Measurements from ENCODE around the gene IFNB1. TPM values are rescaled to one million over a fixed set of nuclear protein-coding genes. Genes with fewer than 3 reads are reported as not detected.

Gene IFNB1
- total RNA-seq = not detected
- polyA plus RNA-seq = not detected
- long read RNA-seq, donor 1 = 0 reads
- long read RNA-seq, donor 2 = 0 reads
- long read RNA-seq, donor 3 = 0 reads
- long read RNA-seq, donor 4 = 0 reads

- DNase-seq (no peak), ATAC-seq (no peak)
- intact Hi-C loops (cut with DNase I) = no loop called here
- Histone ChIP-seq H3K9me3 (ENCODE audit: control insufficient read depth, low read length) (no peaks in the 10 kb centered on the region), H3K27ac (ENCODE audit: low read length) (no peak within 1 kb of the TSS), H3K4me3 (ENCODE audit: low read length) (no peak within 1 kb of the TSS), H3K27me3 (ENCODE audit: control insufficient read depth, insufficient read depth) (no peaks in the 10 kb centered on the region), H3K4me1 (ENCODE audit: control insufficient read depth, insufficient read depth, low read length) (no peaks in the 10 kb centered on the region)
- WGBS = 89% methylated on average over 3 of the region's 3 CpGs
These were observed at the start of gene IFNB1 for GRCh38 chr9:21077781-21078180. TSS of gene IFNB1 (minus strand) at chr9:21077942. CDS start at chr9:21077869, 73 bp downstream.

- Histone ChIP-seq H3K27ac (ENCODE audit: low read length) (no peak overlapping the region), H3K27me3 (ENCODE audit: control insufficient read depth, insufficient read depth) (no peaks in the 10 kb centered on the region), H3K4me1 (ENCODE audit: control insufficient read depth, insufficient read depth, low read length) (peaks cover 2% of the 10 kb centered on the region), H3K4me3 (ENCODE audit: low read length) (no peak overlapping the region), H3K9me3 (ENCODE audit: control insufficient read depth, low read length) (no peaks in the 10 kb centered on the region)
- no peak for DNase-seq
- WGBS = 74% methylated on average over 4 of the region's 4 CpGs
- intact Hi-C loops (cut with DNase I) = no loop called here
- no peak for ATAC-seq
These were observed 44.0 kb upstream of the IFNB1 start for GRCh38 chr9:21121595-21122251.

- WGBS = 88% methylated on average over 2 of the region's 2 CpGs
- intact Hi-C loops (cut with DNase I) = no loop called here
These were observed 43.3 kb upstream of the IFNB1 start for GRCh38 chr9:21121079-21121478.

GRCh38 chr9:21119093-21119770, 41.5 kb upstream of the IFNB1 start:
- Histone ChIP-seq H3K27ac (ENCODE audit: low read length) (no peak overlapping the region), H3K4me1 (ENCODE audit: control insufficient read depth, insufficient read depth, low read length) (peaks cover 2% of the 10 kb centered on the region), H3K4me3 (ENCODE audit: low read length) (no peak overlapping the region), H3K27me3 (ENCODE audit: control insufficient read depth, insufficient read depth) (no peaks in the 10 kb centered on the region), H3K9me3 (ENCODE audit: control insufficient read depth, low read length) (no peaks in the 10 kb centered on the region)
- intact Hi-C loops (cut with DNase I) = loop anchor here in 3 of 4 donors (10.0 kb wide), 5 partner anchors 94 to 1194 kb away; no protein-coding TSS in a partner anchor
- 56% methylated on average over 7 of the region's 7 CpGs for WGBS
- DNase-seq (no peak), ATAC-seq (peak in 1 of 2 donors; percentile 19)

More at GRCh38 chr9:21121079-21121478, 43.3 kb upstream of the IFNB1 start:
- Histone ChIP-seq H3K4me3 (ENCODE audit: low read length) (no peak overlapping the region), H3K9me3 (ENCODE audit: control insufficient read depth, low read length) (no peaks in the 10 kb centered on the region), H3K27me3 (ENCODE audit: control insufficient read depth, insufficient read depth) (no peaks in the 10 kb centered on the region), H3K27ac (ENCODE audit: low read length) (no peak overlapping the region), H3K4me1 (ENCODE audit: control insufficient read depth, insufficient read depth, low read length) (peaks cover 2% of the 10 kb centered on the region)
- no peak for ATAC-seq
- no peak for DNase-seq

GRCh38 chr9:21114311-21114710, 36.6 kb upstream of the IFNB1 start:
- ATAC-seq = no peak
- intact Hi-C loops (cut with DNase I) = loop anchor here in 3 of 4 donors (10.0 kb wide), 5 partner anchors 90 to 1190 kb away; no protein-coding TSS in a partner anchor
- no peaks in the 10 kb centered on the region for H3K9me3 ChIP-seq (ENCODE audit: control insufficient read depth, low read length)

GRCh38 chr9:21110708-21111576, 33.2 kb upstream of the IFNB1 start:
- Histone ChIP-seq H3K27ac (ENCODE audit: low read length) (no peak overlapping the region), H3K4me1 (ENCODE audit: control insufficient read depth, insufficient read depth, low read length) (no peaks in the 10 kb centered on the region), H3K27me3 (ENCODE audit: control insufficient read depth, insufficient read depth) (no peaks in the 10 kb centered on the region), H3K4me3 (ENCODE audit: low read length) (no peak overlapping the region), H3K9me3 (ENCODE audit: control insufficient read depth, low read length) (no peaks in the 10 kb centered on the region)
- intact Hi-C loops (cut with DNase I) = loop anchor here in 3 of 4 donors (10.0 kb wide), 5 partner anchors 86 to 1186 kb away; no protein-coding TSS in a partner anchor
- ATAC-seq (peak; percentile 84 to 86), DNase-seq (no peak)
- WGBS = 24% methylated on average over 4 of the region's 4 CpGs

More at GRCh38 chr9:21114311-21114710, 36.6 kb upstream of the IFNB1 start:
- Histone ChIP-seq H3K27ac (ENCODE audit: low read length) (no peak overlapping the region), H3K4me3 (ENCODE audit: low read length) (no peak overlapping the region), H3K27me3 (ENCODE audit: control insufficient read depth, insufficient read depth) (no peaks in the 10 kb centered on the region), H3K4me1 (ENCODE audit: control insufficient read depth, insufficient read depth, low read length) (peaks cover 2% of the 10 kb centered on the region)
- DNase-seq = no peak
- 72% methylated on average over 2 of the region's 2 CpGs for WGBS

DNA sequence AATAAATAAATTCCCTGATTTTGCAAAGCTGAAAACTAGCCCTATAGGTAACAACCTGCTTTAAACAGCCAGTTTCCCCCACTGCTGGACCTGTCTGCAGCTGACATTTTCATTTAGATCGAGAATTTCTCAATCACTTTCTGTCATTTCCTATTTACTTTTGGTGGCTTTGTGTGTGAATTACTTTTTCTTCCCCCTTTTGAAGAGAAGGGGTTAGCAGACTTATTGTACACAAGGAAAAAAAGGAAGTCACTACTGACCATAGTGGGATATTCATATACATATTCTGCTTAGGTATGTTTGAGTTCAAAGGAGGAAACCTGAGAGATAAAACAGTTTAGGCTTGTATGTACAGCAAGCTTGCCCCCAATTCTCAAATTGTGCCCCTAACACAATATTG, 27.0 kb upstream of the IFNB1 start:
- DNase-seq (no peak), ATAC-seq (no peak)
- H3K27me3 ChIP-seq (ENCODE audit: control insufficient read depth, insufficient read depth) = no peaks in the 10 kb centered on the region
- no peak overlapping the region for H3K27ac ChIP-seq (ENCODE audit: low read length)
- no peaks in the 10 kb centered on the region for H3K9me3 ChIP-seq (ENCODE audit: control insufficient read depth, low read length)
- intact Hi-C loops (cut with DNase I) = no loop called here
- no peaks in the 10 kb centered on the region for H3K4me1 ChIP-seq (ENCODE audit: control insufficient read depth, insufficient read depth, low read length)
- no peak overlapping the region for H3K4me3 ChIP-seq (ENCODE audit: low read length)
- WGBS = 67% methylated on average over 1 of the region's 1 CpG

DNA sequence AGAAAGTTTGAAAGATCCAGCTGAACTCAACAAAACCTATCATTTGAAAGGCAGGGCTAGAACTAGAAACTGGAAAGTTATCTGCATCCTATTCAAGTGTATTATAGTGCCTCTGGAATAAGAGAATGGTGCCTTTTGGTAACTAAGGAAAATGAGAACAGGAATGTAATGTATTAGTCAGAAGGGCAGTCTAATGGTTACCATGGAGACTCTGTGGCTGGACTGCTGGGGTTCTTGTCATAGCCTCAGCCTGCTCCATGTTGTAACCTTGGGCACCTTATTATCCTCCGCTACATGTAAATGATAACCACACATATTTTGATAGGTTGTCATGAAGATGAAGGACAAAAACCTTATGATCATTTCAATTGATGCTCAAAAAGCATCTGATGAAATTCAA, 24.6 kb upstream of the IFNB1 start:
- intact Hi-C loops (cut with DNase I) = no loop called here
- Histone ChIP-seq H3K4me3 (ENCODE audit: low read length) (no peak overlapping the region), H3K9me3 (ENCODE audit: control insufficient read depth, low read length) (no peaks in the 10 kb centered on the region), H3K27ac (ENCODE audit: low read length) (no peak overlapping the region), H3K4me1 (ENCODE audit: control insufficient read depth, insufficient read depth, low read length) (no peaks in the 10 kb centered on the region), H3K27me3 (ENCODE audit: control insufficient read depth, insufficient read depth) (no peaks in the 10 kb centered on the region)
- no peak for DNase-seq
- ATAC-seq = no peak
- WGBS = 98% methylated on average over 1 of the region's 1 CpG

DNA sequence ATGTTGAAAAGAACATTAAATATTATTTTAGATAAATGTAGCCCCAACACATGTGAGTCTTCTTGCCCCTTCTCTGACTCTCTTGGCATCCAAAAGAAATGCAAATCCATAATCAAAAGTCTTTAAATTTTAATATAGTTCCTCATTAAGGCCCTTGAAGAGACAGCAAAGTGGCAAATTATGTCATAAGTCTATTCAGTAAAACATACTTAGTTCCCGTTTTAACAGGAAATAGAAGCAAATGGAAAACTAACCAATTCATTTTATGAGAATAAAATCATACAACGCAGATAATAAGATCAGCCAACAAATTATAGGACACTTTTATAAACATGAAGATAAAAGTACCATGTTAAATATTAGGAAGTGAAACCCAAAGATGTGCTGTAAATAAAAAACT, 20.1 kb upstream of the IFNB1 start:
- intact Hi-C loops (cut with DNase I) = loop anchor here in 1 of 4 donors (10.0 kb wide), 1 partner anchor 63 kb away; the partner anchor contains the start of gene HACD4
- Histone ChIP-seq H3K4me1 (ENCODE audit: control insufficient read depth, insufficient read depth, low read length) (peaks cover 4% of the 10 kb centered on the region), H3K27me3 (ENCODE audit: control insufficient read depth, insufficient read depth) (no peaks in the 10 kb centered on the region), H3K9me3 (ENCODE audit: control insufficient read depth, low read length) (no peaks in the 10 kb centered on the region), H3K4me3 (ENCODE audit: low read length) (no peak overlapping the region), H3K27ac (ENCODE audit: low read length) (no peak overlapping the region)
- DNase-seq (no peak), ATAC-seq (no peak)
- whole genome bisulfite sequencing = 77% methylated on average over 2 of the region's 2 CpGs

GRCh38 chr9:21096901-21097255, 19.1 kb upstream of the IFNB1 start:
- 12% methylated on average over 2 of the region's 2 CpGs for WGBS
- ATAC-seq = peak; percentile 55 to 59

More at GRCh38 chr9:21096901-21097255, 19.1 kb upstream of the IFNB1 start:
- Histone ChIP-seq H3K27ac (ENCODE audit: low read length) (no peak overlapping the region), H3K4me1 (ENCODE audit: control insufficient read depth, insufficient read depth, low read length) (peaks cover 4% of the 10 kb centered on the region), H3K4me3 (ENCODE audit: low read length) (peak overlapping the region; percentile 4), H3K27me3 (ENCODE audit: control insufficient read depth, insufficient read depth) (no peaks in the 10 kb centered on the region), H3K9me3 (ENCODE audit: control insufficient read depth, low read length) (no peaks in the 10 kb centered on the region)
- intact Hi-C loops (cut with DNase I) = loop anchor here in 1 of 4 donors (10.0 kb wide), 1 partner anchor 62 kb away; the partner anchor contains the start of gene HACD4
- no peak for DNase-seq
